Omental fat pad (tissue), 4 donors: Measurements from ENCODE around the gene HDAC9. TPM values are rescaled to one million over a fixed set of nuclear protein-coding genes. Genes with fewer than 3 reads are reported as not detected.

Experiments
- ATAC-seq: fragments of 150-250 bp; one replicate; pipeline ENCODE4 v1.9.1; 2016; ENCODE audit warnings: mild to moderate bottlenecking, moderate library complexity; ENCODE audit not compliant: low FRiP score
- DNase-seq: peaks from one replicate; pipeline ENCODE4 v3.0.0-alpha.2; 2019; ENCODE audit warnings: low spot score
- total RNA-seq, 4 donors: library from RNA; depleted of rRNA; stranded (reverse); fragments of >200 nt; gene quantifications; one replicate each; pipeline ENCODE4 v1.1.0, GENCODE V29; 2016
- TF ChIP-seq, protein P1 (sequence below), 3 donors: fragments of 450-650 bp; IDR thresholded peaks; one replicate each; pipeline ENCODE4 v1.5.1; 2016 to 2017; ENCODE audit warnings: antibody characterized with exemption in 3 of 3, mild to moderate bottlenecking in 3 of 3, moderate library complexity in 2 of 3

The HDAC9 gene
- total RNA-seq, 4 donors from 2014 or later = 15.6 to 51.5 (median 24.1) TPM

GRCh38 chr7:18859318-18859717 is 363.8 kb downstream of the HDAC9 start:
- TF ChIP-seq, protein P1, sequence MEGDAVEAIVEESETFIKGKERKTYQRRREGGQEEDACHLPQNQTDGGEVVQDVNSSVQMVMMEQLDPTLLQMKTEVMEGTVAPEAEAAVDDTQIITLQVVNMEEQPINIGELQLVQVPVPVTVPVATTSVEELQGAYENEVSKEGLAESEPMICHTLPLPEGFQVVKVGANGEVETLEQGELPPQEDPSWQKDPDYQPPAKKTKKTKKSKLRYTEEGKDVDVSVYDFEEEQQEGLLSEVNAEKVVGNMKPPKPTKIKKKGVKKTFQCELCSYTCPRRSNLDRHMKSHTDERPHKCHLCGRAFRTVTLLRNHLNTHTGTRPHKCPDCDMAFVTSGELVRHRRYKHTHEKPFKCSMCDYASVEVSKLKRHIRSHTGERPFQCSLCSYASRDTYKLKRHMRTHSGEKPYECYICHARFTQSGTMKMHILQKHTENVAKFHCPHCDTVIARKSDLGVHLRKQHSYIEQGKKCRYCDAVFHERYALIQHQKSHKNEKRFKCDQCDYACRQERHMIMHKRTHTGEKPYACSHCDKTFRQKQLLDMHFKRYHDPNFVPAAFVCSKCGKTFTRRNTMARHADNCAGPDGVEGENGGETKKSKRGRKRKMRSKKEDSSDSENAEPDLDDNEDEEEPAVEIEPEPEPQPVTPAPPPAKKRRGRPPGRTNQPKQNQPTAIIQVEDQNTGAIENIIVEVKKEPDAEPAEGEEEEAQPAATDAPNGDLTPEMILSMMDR (IDR thresholded peaks at IDR 0.05) = no peak
- DNase-seq = no peak
- ATAC-seq = no peak

DNA sequence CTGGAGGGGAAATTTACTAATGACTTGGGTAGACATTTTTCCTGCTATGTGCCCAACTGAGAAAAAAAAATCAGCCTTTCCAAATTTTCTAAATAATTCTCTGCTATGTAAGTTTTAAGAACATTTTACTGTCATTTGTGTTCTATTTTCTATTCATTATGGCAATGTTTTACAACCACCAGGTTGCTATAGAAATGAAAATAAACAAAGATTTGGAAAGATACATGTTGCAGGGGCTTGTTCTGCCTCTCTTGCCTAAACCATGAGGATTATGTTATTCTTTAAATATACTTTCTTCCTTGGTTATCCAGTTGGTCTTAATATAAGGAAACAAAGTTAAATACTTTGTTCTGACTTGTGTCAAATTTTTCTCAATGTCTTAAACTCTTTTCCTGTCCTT is 364.7 kb downstream of the HDAC9 start:
- DNase-seq (no peak), ATAC-seq (no peak)
- TF ChIP-seq, protein P1 (IDR thresholded peaks at IDR 0.05) = no peak

DNA sequence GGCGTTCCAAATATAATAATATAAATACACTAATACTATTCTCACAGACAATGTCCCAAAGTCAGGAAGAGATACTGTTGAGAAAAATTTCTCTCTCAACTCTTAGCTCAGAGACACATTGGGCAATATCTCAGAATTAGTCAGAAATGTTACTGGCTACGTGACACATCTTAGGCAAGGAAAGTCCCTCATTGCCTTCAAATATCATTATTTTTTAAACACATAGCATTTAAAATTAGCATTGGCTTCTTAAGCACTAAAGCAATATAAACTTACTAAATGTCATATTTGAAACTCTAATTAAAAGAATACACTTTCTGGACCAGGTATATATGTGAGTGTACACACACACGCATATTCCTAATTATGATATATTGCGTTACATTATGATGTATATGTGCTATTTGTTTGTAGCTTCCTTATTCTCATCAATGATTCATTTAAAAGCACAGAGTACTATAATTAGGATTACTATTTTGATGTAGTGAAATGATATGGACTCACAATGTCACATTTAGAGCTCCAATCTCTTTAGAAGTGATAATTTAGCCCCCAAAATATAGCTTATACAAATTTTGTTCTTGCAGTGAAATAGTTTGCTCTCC is 366.1 kb downstream of the HDAC9 start:
- ATAC-seq (no peak), DNase-seq (no peak)
- TF ChIP-seq, protein P1 (IDR thresholded peaks at IDR 0.05) = no peak

DNA sequence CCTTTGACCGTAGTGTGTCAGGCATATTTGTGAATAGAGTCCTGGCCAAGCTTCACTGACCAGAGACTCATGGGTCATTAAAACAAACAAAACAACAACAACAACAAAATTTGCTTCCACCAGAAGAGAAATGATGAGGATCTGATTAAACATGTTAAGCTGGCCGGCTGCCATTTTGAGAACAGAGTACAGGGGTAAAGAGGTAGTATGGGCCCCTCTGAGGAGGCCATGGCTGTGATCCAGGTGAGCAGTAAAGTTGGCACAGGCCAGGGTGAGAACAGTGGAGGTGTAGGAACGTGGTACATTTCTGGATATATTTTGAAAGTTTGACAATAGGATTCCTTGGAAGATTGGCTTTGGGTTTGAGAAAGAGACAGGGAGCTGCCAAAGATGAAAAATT is 369.4 kb downstream of the HDAC9 start:
- TF ChIP-seq, protein P1 (IDR thresholded peaks at IDR 0.05) = no peak
- DNase-seq (no peak), ATAC-seq (no peak)

DNA sequence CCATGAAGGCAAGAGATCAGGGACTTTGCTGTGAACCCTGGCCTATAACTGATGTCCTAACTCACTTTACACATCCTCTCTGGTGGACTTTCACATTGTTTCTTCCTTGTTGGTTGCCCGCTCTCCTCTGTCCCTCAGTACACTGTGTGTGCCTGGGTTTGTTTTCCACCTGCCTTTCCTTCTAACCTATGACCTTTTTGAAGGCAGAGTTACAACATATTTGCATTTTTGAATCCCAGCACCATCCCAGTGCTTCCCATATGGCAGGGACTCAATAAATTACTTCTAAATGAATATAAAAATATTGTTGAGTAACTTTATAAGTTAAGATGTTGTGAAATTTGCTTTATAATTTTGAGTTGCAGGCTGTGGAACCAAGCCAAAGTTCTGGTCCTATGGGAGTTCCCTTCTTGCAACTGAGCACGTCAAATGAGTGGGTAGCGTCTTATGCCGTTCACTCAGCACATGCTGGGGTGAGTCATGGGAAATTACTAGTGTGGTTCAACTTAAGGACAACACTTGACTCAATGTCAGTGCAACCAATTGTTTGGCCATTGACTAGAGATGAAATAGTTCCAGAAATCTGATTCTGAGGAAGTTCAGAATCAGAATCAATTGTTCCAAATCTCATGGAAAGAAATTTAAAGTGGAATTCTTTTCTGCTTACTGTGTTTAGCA is 370.9 kb downstream of the HDAC9 start:
- ATAC-seq = peak; percentile 98
- peak; percentile 70 for DNase-seq
- TF ChIP-seq, protein P1 (IDR thresholded peaks at IDR 0.05) = no peak

GRCh38 chr7:18872344-18872743 is 376.8 kb downstream of the HDAC9 start:
- no peak for ATAC-seq
- TF ChIP-seq, protein P1 (IDR thresholded peaks at IDR 0.05) = no peak
- no peak for DNase-seq
